NOMO-1 (cell line): Measurements from ENCODE around the gene GULP1.
"Not testable (repeated sequence)": the region's sequence is repeated elsewhere in the genome, so short reads cannot be mapped to it uniquely, and the experiment has no call there.

Source experiments
- DNase-seq, 2 experiments: peaks; one replicate each; lab custom pipeline; 2025; ENCODE audit not compliant: unreplicated experiment in 2 of 2; lab: John Stamatoyannopoulos, UW

Gene GULP1

GRCh38 chr2:188292348-188293239 lies 920 bp downstream of the GULP1 start:
- no peak for DNase-seq

GRCh38 chr2:188293601-188294351 lies 2.1 kb downstream of the GULP1 start:
- no peak for DNase-seq

- no peak for DNase-seq
Observed at GRCh38 chr2:188294352-188294926, 2.8 kb downstream of the GULP1 start.

DNA sequence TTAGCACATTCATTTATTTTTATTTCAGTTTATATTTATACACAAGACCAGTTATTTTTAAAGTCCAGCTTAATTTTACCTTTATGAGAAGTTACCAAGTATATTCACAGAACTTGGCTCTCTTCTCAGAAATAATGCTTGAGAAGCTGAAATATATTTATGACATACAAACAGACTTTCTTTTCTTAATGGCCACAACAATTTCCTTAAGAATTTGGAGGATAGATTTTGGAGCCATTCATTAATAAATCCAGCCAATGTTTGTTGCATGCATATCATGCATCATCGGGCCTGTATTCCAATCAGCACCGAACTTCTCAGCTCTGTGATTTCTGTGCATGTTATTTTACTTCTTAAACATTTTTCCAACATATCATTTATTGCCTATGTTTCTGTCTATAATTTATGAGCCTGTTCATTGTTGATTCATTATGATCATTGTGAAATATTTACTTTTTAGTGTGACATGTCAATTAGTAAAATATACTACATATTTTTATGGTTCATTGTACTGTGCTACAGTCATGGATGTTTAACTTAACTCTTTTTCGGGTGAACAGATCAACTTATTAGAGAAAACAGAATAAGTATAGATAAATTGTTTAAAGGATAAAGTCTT lies 3.5 kb downstream of the GULP1 start:
- DNase-seq = no peak

DNA sequence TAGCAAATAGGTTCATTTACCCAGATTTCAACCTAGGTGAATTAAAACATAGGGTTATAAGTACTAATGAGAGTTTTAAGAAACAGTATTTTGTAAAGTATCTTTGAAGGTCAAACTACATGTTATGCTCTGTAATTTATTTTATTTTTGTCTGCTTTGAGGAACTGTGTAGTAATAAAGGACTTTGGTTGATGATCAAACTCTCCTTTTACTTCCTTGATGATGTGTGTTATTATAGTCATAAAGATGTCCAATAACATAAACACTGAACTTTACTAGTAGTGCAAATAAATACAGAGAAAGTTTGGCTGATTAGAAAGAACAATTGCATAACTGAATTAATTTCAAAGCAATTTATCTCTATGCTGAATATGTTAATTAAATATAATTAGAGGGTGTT lies 6.3 kb downstream of the GULP1 start:
- no peak for DNase-seq

DNA sequence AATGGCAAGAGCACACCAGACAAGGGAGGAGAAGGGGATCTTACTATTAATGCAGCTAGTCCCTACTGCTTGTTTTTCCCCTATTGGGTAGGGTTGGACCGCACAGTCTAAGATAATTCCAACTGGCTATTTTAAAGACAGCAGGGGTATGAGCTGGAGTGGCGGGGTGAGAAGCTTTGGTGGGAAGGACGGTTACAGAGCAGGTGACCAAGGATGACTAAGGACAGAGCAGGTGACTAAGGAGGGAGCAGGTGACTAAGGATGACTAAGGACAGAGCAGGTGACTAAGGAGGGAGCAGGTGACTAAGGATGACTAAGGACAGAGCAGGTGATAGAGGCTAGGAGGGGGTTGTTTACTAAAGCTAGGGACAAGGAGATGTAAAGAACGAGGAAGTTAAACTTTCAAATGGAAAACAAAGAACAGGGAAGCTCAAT lies 7.3 kb downstream of the GULP1 start:
- not testable (repeated sequence) for DNase-seq

DNA sequence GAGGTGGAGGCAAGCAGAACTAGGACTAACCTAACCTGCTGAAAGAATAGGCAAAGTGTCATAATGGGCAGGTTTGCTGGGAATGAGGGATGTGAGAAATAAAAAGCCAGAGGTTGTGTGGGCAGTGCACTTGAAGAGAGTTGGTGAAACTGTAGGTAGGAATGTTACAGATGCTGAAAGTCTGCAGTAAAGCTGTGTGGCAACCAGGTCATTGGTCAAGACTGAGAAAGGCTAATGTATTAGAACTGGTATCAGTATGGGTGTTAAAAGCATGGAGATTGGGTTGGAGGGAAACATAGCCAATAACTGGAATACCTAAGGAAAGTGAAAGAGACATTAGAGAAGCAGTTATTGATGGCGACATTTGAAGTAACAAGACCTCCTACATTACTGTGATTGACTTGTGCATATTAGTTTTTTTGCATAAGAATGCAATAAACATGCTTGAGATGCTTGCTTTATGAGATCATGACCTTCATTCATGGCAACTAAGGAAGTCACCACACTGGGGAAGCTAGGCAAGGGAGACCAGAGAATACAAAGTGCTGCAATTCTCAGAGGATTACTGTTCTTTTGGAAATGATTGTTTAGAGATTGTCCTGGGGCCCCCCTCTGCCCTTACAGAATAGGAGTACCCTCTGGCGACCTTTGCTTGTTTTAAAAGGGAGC lies 11.8 kb downstream of the GULP1 start:
- no peak for DNase-seq

DNA sequence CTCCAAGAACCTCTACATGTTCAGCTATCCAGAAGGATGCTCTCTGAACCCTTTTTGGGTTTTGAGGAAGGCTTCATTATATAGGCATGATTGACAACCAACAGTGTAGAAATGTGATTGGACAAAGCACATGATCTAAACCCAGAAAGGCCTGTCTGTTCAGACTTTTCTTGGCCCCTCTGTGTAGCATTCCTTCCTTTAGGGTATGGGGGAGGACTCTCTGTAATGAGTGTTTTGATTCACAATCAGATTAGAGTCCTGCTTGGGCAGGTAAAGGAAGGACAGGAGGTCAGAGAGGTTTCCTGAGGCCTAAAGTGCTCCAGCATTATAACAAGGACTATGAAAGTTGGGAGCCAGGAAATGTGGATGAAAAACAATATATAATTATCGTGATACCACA lies 13.6 kb downstream of the GULP1 start:
- DNase-seq = no peak

- DNase-seq = no peak
Observed at GRCh38 chr2:188306271-188306670, 14.6 kb downstream of the GULP1 start.

DNA sequence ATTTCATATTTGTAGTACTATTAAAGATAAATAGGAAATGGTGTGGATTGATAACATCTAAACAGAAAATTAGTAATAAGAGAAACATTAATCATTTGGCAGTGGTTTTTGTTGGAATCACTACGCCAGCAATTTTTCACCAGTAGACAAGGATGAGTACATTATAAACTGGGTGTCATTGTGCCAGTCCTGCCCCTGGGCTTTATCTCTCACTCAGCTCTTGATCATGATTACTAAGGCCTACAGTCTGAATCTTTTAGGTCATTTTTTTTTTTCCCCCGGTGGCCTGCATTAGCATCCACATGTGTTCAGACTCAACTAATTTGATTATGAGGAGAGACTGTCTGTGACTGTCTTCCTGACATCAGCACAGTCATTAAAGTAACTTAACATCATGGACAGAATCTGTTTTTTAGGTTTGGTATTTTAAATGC lies 16.2 kb downstream of the GULP1 start:
- no peak for DNase-seq

DNA sequence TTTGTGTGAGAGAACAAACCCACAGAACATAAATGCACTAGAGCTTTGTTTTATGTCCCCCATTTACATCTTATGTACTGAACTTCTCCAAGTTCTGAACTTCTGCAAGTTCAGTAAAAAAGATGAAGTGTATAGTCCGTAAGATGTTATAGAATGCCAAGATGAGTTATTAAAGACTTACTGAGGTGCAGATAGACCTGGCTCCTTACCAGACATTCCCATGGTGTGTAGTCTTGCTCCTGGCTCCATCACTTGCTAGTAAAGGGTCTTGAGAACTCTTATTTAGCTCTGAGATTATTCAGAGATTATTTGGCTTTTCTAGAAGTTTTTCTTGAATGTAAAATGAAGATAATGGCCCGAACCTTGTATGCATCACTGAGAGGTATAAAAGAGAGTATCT lies 16.8 kb downstream of the GULP1 start:
- no peak for DNase-seq

DNA sequence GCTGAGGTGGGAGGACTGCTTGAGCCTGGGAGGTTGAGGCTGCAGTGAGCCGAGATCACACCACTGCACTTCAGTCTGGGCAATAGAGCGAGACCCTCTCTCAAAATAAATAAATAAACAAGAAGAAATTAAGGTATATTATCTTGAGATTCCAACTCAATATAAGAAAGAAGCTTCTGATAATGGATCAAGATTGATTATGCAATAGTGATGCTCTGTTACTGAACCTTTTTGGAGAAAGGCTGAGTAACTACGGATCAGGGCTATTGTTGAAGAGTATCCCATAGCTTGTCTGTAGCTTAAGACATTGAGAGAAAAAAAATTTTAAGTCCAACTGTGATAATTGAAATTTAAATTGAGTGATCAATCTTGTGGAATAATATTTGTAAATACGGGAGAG lies 17.7 kb downstream of the GULP1 start:
- no peak for DNase-seq

DNA sequence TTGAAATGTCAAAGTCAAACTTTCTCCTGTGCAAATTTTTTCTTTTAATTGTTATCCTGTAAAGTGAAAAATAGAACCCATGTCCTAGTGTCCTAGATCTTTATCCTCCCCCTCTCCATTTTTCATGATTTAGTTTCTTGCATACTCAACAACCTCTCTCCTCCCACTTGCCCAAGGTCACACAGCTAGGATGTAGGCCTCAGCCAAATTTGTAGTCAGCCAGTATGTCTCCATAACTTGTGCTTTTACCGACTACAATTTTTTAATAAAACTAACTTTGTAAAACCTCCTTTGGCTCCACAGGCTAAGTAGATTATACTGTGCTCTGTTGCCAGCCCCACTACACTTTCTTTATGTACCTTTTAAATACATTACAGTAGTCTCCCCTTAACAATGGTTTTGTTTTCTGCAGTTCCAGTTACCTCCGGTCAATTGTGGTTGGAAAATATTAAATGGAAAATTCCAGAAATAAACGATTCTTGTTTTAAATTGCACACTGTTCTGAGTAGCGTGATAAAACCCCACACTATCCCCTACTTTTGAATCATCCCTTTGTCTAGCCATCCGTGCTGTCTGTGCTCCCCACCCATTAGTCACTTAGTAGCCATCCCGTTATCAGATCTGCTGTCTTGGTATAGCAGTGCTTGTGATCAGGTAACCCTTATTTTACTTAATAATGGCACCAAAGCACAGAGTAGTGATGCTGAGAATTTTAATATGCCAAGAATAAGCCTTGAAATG lies 22.8 kb downstream of the GULP1 start:
- no peak for DNase-seq

- no peak for DNase-seq
Observed at GRCh38 chr2:188315750-188316149, 24.1 kb downstream of the GULP1 start.

- DNase-seq = no peak
Observed at GRCh38 chr2:188316342-188316741, 24.7 kb downstream of the GULP1 start.

- no peak for DNase-seq
Observed at GRCh38 chr2:188316791-188317423, 25.2 kb downstream of the GULP1 start.

GRCh38 chr2:188318161-188318749 lies 26.6 kb downstream of the GULP1 start:
- no peak for DNase-seq

DNA sequence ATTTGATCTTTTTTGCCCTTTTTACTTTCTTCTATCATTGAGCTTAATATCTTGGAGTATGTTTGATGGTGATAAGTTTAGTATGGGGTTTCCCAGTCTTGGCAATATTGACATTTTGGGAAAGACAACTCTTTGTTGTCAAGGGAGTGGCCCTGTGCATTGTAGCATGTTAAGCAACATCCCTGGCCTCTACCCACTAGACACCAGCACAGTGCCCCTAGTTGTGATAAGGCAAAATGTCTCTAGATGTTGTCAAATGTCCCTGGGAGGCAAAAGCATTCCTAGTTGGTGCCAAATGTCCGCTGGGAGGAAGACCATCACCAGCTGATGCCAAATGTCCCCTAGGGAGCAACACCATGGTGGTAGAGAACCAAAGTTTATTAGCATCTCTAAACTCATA lies 28.2 kb downstream of the GULP1 start:
- no peak for DNase-seq

DNA sequence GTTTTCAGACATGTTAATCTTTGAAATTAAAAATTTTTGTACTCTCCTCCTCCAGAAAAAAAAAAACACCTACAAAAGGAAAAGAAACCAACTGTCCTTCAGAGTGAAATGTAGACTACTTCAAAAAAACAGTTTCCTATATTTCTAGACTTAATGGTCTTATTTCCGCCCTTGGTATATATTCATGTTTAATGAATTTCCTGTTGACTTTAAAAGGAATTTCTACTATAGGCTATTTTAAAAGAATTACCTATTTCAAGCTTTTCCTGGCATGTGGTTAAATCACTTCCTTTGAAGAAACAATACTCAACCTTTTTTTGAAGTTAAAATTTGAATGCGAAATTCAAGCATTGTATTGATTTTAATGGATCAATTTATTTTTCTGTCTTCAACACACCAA lies 29.2 kb downstream of the GULP1 start:
- DNase-seq = no peak
